ENCODE measurements around the gene ASMT.
"Not testable (repeated sequence)": the region's sequence is repeated elsewhere in the genome, so short reads cannot be mapped to it uniquely, and the experiment has no call there.

ASMT gene

DNA sequence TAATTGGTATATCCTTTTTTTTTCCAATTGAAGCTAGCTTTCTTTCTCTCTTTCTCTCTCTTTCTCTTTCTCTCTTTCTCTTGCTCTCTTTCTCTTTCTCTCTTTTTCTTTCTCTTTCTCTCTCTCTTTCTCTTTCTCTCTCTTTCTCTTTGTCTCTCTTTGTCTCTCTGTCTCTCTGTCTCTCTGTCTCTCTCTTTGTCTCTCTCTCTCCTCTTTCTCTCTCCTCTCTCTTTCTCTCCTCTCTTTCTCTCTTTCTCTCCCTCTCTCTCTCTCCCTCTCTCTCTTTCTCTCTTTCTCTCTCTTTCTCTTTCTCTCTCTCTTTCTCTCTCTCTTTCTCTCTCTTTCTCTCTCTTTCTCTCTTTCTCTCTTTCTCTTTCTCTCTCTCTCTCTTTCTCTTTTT is 66.6 kb downstream of the ASMT start:
- H3K4me1 ChIP-seq (ENCODE audit: low read depth, poor library complexity, severe bottlenecking) = no peaks in the 10 kb centered on the region
- H4K20me1 ChIP-seq (ENCODE audit: insufficient read depth) = no peaks in the 10 kb centered on the region
- no peaks in the 10 kb centered on the region for H3K36me3 ChIP-seq (ENCODE audit: insufficient read depth)
- H3K9ac ChIP-seq = no peak overlapping the region
- H3K27me3 ChIP-seq (ENCODE audit: insufficient read depth, low read depth) = no peaks in the 10 kb centered on the region
- TF ChIP-seq, protein P1, sequence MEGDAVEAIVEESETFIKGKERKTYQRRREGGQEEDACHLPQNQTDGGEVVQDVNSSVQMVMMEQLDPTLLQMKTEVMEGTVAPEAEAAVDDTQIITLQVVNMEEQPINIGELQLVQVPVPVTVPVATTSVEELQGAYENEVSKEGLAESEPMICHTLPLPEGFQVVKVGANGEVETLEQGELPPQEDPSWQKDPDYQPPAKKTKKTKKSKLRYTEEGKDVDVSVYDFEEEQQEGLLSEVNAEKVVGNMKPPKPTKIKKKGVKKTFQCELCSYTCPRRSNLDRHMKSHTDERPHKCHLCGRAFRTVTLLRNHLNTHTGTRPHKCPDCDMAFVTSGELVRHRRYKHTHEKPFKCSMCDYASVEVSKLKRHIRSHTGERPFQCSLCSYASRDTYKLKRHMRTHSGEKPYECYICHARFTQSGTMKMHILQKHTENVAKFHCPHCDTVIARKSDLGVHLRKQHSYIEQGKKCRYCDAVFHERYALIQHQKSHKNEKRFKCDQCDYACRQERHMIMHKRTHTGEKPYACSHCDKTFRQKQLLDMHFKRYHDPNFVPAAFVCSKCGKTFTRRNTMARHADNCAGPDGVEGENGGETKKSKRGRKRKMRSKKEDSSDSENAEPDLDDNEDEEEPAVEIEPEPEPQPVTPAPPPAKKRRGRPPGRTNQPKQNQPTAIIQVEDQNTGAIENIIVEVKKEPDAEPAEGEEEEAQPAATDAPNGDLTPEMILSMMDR (conservative IDR thresholded peaks at IDR 0.05; ENCODE audit: low read depth, low read length) = no peak
- no peak overlapping the region for H3K4me2 ChIP-seq
- H2AFZ ChIP-seq (ENCODE audit: low read depth) = no peak overlapping the region
- H3K27ac ChIP-seq = no peak overlapping the region
- H3K79me2 ChIP-seq (ENCODE audit: insufficient read depth, low read depth) = no peaks in the 10 kb centered on the region
- no peak overlapping the region for H3K4me3 ChIP-seq (IDR thresholded peaks at IDR 0.05; ENCODE audit: insufficient read depth, low read depth, low read length)

GRCh38 chrX:1681856-1682255 is 67.0 kb downstream of the ASMT start:
- not testable (repeated sequence) for H3K27ac ChIP-seq; H3K4me3 ChIP-seq (IDR thresholded peaks at IDR 0.05; ENCODE audit: insufficient read depth, low read depth, low read length); H3K4me1 ChIP-seq (ENCODE audit: low read depth, poor library complexity, severe bottlenecking); H3K79me2 ChIP-seq (ENCODE audit: insufficient read depth, low read depth); H3K4me2 ChIP-seq; H2AFZ ChIP-seq (ENCODE audit: low read depth); H3K9ac ChIP-seq; H3K27me3 ChIP-seq (ENCODE audit: insufficient read depth, low read depth); H3K36me3 ChIP-seq (ENCODE audit: insufficient read depth); H4K20me1 ChIP-seq (ENCODE audit: insufficient read depth)

DNA sequence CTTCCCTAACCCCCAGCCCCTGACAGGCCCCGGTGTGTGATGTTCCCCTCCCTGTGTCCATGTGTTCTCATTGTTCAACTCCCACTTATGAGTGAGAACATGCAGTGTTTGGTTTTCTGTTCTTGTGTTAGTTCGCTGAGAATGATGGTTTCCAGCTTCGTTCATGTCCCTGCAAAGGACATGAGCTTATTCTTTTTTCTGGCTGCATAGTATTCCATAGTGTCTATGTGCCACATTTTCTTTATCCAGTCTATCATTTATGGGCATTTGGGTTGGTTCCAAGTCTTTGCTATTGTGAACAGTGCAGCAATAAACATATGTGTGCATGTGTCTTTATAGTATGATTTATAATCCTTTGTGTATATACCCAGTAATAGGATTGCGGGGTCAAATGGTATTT is 67.6 kb downstream of the ASMT start:
- H3K27me3 ChIP-seq (ENCODE audit: insufficient read depth, low read depth); H3K36me3 ChIP-seq (ENCODE audit: insufficient read depth); H4K20me1 ChIP-seq (ENCODE audit: insufficient read depth); H3K27ac ChIP-seq; H2AFZ ChIP-seq (ENCODE audit: low read depth); H3K4me3 ChIP-seq (IDR thresholded peaks at IDR 0.05; ENCODE audit: insufficient read depth, low read depth, low read length); H3K4me1 ChIP-seq (ENCODE audit: low read depth, poor library complexity, severe bottlenecking); H3K4me2 ChIP-seq; H3K9ac ChIP-seq; H3K79me2 ChIP-seq (ENCODE audit: insufficient read depth, low read depth): not testable (repeated sequence)

GRCh38 chrX:1684883-1685282 is 70.0 kb downstream of the ASMT start:
- H3K4me2 ChIP-seq; H3K27ac ChIP-seq; H3K79me2 ChIP-seq (ENCODE audit: insufficient read depth, low read depth); H3K36me3 ChIP-seq (ENCODE audit: insufficient read depth); H3K4me1 ChIP-seq (ENCODE audit: low read depth, poor library complexity, severe bottlenecking); H3K4me3 ChIP-seq (IDR thresholded peaks at IDR 0.05; ENCODE audit: insufficient read depth, low read depth, low read length); H2AFZ ChIP-seq (ENCODE audit: low read depth); H3K27me3 ChIP-seq (ENCODE audit: insufficient read depth, low read depth); H3K9ac ChIP-seq; H4K20me1 ChIP-seq (ENCODE audit: insufficient read depth): not testable (repeated sequence)

- not testable (repeated sequence) for H2AFZ ChIP-seq (ENCODE audit: low read depth); H3K27me3 ChIP-seq (ENCODE audit: insufficient read depth, low read depth); H3K4me2 ChIP-seq; H3K9ac ChIP-seq; H3K4me3 ChIP-seq (IDR thresholded peaks at IDR 0.05; ENCODE audit: insufficient read depth, low read depth, low read length); H3K79me2 ChIP-seq (ENCODE audit: insufficient read depth, low read depth); H3K36me3 ChIP-seq (ENCODE audit: insufficient read depth); H3K4me1 ChIP-seq (ENCODE audit: low read depth, poor library complexity, severe bottlenecking); H3K27ac ChIP-seq; H4K20me1 ChIP-seq (ENCODE audit: insufficient read depth)
These were observed 70.6 kb downstream of the ASMT start for GRCh38 chrX:1685444-1685880.

DNA sequence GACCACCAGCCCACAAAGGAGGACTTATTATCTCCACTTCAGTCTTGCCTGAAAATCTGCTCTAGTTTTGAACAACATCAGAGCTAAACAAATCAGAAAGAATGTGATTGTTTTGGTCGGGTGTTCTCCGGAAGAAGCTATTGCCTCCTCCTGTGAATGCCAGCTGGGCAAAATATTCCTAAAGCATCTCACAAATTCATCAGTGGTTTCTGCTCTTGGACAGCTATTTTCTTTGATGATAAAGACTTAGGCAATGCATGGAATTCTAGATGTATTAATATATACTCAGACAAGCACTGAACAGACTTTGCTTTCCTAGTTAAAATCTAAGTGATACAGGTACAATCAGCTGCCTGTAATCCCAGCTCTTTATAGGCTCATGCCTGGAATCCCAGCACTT is 71.8 kb downstream of the ASMT start:
- Histone ChIP-seq H2AFZ (ENCODE audit: low read depth) (no peak overlapping the region), H3K27me3 (ENCODE audit: insufficient read depth, low read depth) (no peaks in the 10 kb centered on the region), H3K4me3 (IDR thresholded peaks at IDR 0.05; ENCODE audit: insufficient read depth, low read depth, low read length) (no peak overlapping the region), H3K79me2 (ENCODE audit: insufficient read depth, low read depth) (no peaks in the 10 kb centered on the region), H3K36me3 (ENCODE audit: insufficient read depth) (no peaks in the 10 kb centered on the region), H4K20me1 (ENCODE audit: insufficient read depth) (no peaks in the 10 kb centered on the region), H3K4me1 (ENCODE audit: low read depth, poor library complexity, severe bottlenecking) (no peaks in the 10 kb centered on the region), H3K27ac (no peak overlapping the region), H3K9ac (no peak overlapping the region), H3K4me2 (no peak overlapping the region)
- TF ChIP-seq, protein P1 (conservative IDR thresholded peaks at IDR 0.05; ENCODE audit: low read depth, low read length) = no peak

All from KMS-11 (cell line).